CD4-positive, alpha-beta T cell (primary cell): ENCODE results near the gene IFI27L2. TPM values are rescaled to one million over a fixed set of nuclear protein-coding genes. Genes with fewer than 3 reads are reported as not detected.

Source experiments
- ATAC-seq: fragments of 200-7000 bp; cut with Tn5 transposase; one replicate; pipeline ENCODE4 v1.10.0; 2022; ENCODE audit warnings: mild to moderate bottlenecking; ENCODE audit not compliant: poor library complexity
- CTCF ChIA-PET: fragments of 350-600 bp; sonication (Branson Sonifier 250); formaldehyde crosslinking; loops from one replicate; lab custom pipeline; 2021; ENCODE audit warnings: antibody characterized with exemption, inconsistent platforms; lab: Charles Lee
- POLR2A ChIA-PET: fragments of 350-600 bp; sonication (Branson Sonifier 250); formaldehyde crosslinking; loops from one replicate; lab custom pipeline; 2021; ENCODE audit warnings: antibody characterized with exemption, inconsistent platforms; lab: Charles Lee
- DNase-seq, 14 experiments: peaks; one replicate each; pipeline ENCODE4 v3.0.0-alpha.2; 2013 to 2020; ENCODE audit warnings: mixed read lengths in 2 of 14
- H3K27ac ChIP-seq, 2 donors: one replicate each; pipeline versions ENCODE4 v1.5.1 to v1.7.0; 2013; ENCODE audit warnings: low read length in 2 of 2, low read depth in 1 of 2, mild to moderate bottlenecking in 1 of 2
- H3K27me3 ChIP-seq, 2 experiments: 1 replicate in 1 of 2; 2 replicates in 1 of 2; pipeline versions ENCODE4 v1.6.1 to v1.7.0; 2013; ENCODE audit warnings: low read length in 2 of 2, control low read depth in 1 of 2, mild to moderate bottlenecking in 1 of 2, moderate library complexity in 1 of 2; ENCODE audit not compliant: insufficient read depth in 2 of 2, control insufficient read depth in 1 of 2
- H3K36me3 ChIP-seq: one replicate; pipeline ENCODE4 v1.6.1; 2013; ENCODE audit warnings: low read length, control low read depth; ENCODE audit not compliant: insufficient read depth
- H3K4me1 ChIP-seq: one replicate; pipeline ENCODE4 v1.6.1; 2013; ENCODE audit warnings: low read length, control low read depth; ENCODE audit not compliant: insufficient read depth
- H3K4me3 ChIP-seq: one replicate; pipeline ENCODE4 v1.5.1; 2013; ENCODE audit warnings: mild to moderate bottlenecking, low read length, moderate library complexity
- H3K9me3 ChIP-seq, 2 experiments: 1 replicate in 1 of 2; 2 replicates in 1 of 2; pipeline versions ENCODE4 v1.6.1 to v1.7.0; 2013; ENCODE audit warnings: low read length in 2 of 2, mild to moderate bottlenecking in 2 of 2, control low read depth in 1 of 2, moderate library complexity in 1 of 2; ENCODE audit not compliant: control insufficient read depth in 1 of 2, insufficient read depth in 1 of 2
- H3K27ac Mint-ChIP-seq: one replicate; pipeline ENCODE4 v1.8.0; 2020; ENCODE audit warnings: mixed read lengths
- H3K27me3 Mint-ChIP-seq: one replicate; pipeline ENCODE4 v1.8.0; 2021; ENCODE audit warnings: mixed read lengths
- H3K36me3 Mint-ChIP-seq: one replicate; pipeline ENCODE4 v1.8.0; 2021; ENCODE audit warnings: low read depth, mixed read lengths
- H3K4me1 Mint-ChIP-seq: one replicate; pipeline ENCODE4 v1.8.0; 2021; ENCODE audit warnings: low read depth, mixed read lengths
- H3K4me3 Mint-ChIP-seq: one replicate; pipeline ENCODE4 v1.8.0; 2020; ENCODE audit warnings: mild to moderate bottlenecking, mixed read lengths
- H3K9me3 Mint-ChIP-seq: one replicate; pipeline ENCODE4 v1.8.0; 2020; ENCODE audit warnings: mixed read lengths
- intact Hi-C, 2 experiments: fragments of 100-400 bp; cut with DNase I in 1 of 2; cut with micrococcal nuclease in 1 of 2; formaldehyde crosslinking; loops; one replicate each; pipeline versions ENCODE4 v1.15.1 to v1.9.0; 2023 to 2025; cut with DNase I, micrococcal nuclease
- total RNA-seq, 174 experiments: library from RNA in 2 of 174; stranded (reverse) in 2 of 174; gene quantifications; one replicate each; pipeline ENCODE4 v1.2.3 and lab custom pipeline; 2021 to 2026
- TF ChIP-seq, protein P1 (sequence below): fragments of 200-600 bp; IDR thresholded peaks from one replicate; pipeline ENCODE4 v1.8.0; 2022; ENCODE audit warnings: antibody characterized with exemption, mild to moderate bottlenecking

Gene IFI27L2
- total RNA-seq, 2 experiments from 2014 or later = 21.5 to 22.2 TPM

DNA sequence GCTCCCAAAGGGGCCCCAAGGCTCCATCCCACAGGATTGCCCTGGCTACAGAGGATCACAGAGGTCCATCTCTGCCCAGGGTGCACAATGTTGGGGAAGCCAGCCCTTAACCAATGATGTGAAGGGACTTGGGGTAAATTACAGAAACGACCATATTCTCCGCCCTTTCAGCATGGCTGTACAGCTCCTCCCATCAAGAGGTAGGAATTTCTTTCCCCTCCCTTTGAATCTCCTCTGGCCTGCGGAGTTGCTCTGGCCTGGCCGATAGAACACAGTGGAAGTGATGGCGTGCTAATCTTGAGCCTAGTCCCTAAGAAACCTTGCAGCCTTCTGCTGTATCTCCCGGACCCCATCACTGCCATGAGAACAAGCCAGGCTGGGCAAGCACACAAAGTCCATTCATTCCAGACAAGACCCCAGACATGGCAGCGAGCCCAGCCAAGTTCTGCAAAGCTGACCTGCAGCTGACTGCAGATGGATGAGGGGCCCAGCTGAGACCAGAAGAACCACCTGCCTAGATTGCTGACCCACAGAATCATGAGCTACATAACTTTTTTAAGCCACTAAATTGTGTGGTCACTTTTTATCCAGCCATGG lies 25.8 kb downstream of the IFI27L2 start:
- Histone ChIP-seq H3K9me3 (no peaks in the 10 kb centered on the region), H3K36me3 (no peaks in the 10 kb centered on the region), H3K4me3 (no peak overlapping the region), H3K27ac (no peak overlapping the region), H3K27me3 (no peaks in the 10 kb centered on the region), H3K4me1 (no peaks in the 10 kb centered on the region)
- H3K9me3 Mint-ChIP-seq = no peaks in the 10 kb centered on the region
- H3K4me3 Mint-ChIP-seq = no peak overlapping the region
- ATAC-seq = no peak
- CTCF ChIA-PET = interaction anchor here (1.7 kb wide), 1 partner anchor 33 kb away, joined by 4 read pairs; no protein-coding TSS in a partner anchor
- POLR2A ChIA-PET = no interaction called here
- intact Hi-C loops = no loop called here
- no peaks in the 10 kb centered on the region for H3K36me3 Mint-ChIP-seq
- TF ChIP-seq, protein P1, sequence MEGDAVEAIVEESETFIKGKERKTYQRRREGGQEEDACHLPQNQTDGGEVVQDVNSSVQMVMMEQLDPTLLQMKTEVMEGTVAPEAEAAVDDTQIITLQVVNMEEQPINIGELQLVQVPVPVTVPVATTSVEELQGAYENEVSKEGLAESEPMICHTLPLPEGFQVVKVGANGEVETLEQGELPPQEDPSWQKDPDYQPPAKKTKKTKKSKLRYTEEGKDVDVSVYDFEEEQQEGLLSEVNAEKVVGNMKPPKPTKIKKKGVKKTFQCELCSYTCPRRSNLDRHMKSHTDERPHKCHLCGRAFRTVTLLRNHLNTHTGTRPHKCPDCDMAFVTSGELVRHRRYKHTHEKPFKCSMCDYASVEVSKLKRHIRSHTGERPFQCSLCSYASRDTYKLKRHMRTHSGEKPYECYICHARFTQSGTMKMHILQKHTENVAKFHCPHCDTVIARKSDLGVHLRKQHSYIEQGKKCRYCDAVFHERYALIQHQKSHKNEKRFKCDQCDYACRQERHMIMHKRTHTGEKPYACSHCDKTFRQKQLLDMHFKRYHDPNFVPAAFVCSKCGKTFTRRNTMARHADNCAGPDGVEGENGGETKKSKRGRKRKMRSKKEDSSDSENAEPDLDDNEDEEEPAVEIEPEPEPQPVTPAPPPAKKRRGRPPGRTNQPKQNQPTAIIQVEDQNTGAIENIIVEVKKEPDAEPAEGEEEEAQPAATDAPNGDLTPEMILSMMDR = no peak
- DNase-seq = no peak
- H3K4me1 Mint-ChIP-seq = no peaks in the 10 kb centered on the region
- no peak overlapping the region for H3K27ac Mint-ChIP-seq
- H3K27me3 Mint-ChIP-seq = no peaks in the 10 kb centered on the region

DNA sequence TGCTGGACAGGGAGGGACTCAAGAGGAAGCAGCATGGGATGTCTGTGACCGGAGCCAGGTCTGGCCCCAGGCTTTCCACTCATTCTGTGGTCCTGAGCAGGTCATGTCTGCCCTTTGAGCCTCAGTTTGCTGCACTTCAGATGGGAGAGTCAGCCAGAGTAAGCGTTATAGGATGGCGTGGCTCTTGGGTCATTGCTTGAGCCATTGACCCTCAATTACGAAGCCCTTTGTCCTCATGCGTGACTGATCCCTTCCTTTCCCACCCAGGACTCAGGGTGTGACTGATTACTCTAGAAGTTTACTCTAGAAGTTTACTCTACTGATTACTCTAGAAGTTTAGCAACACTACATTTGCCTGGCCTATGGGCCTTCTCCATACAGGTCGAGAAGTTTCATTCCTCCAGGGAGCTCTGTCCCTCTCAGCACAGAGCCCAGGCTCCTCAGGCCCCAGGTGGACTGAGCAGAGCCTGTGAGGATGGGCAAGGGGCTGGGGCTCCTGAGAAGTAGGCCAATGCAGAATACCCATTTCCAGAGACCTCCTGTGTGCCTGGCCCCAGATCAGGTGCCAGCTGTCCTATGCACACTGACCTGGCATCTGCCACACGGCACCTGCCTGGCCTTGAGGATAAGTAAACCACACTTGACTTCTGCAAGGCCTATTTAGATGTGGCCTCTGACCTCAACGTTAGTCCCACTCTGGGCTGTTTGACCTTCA lies 26.5 kb downstream of the IFI27L2 start:
- Histone ChIP-seq H3K4me3 (no peak overlapping the region), H3K27ac (no peak overlapping the region), H3K27me3 (no peaks in the 10 kb centered on the region), H3K36me3 (no peaks in the 10 kb centered on the region), H3K9me3 (no peaks in the 10 kb centered on the region), H3K4me1 (no peaks in the 10 kb centered on the region)
- no peaks in the 10 kb centered on the region for H3K4me1 Mint-ChIP-seq
- ChIA-PET POLR2A (no interaction called here), CTCF (interaction anchor here (1.7 kb wide), 1 partner anchor 34 kb away, joined by 4 read pairs; no protein-coding TSS in a partner anchor)
- no peak overlapping the region for H3K4me3 Mint-ChIP-seq
- H3K9me3 Mint-ChIP-seq = no peaks in the 10 kb centered on the region
- H3K27me3 Mint-ChIP-seq = no peaks in the 10 kb centered on the region
- H3K36me3 Mint-ChIP-seq = no peaks in the 10 kb centered on the region
- DNase-seq (no peak), ATAC-seq (no peak)
- intact Hi-C loops = no loop called here
- no peak overlapping the region for H3K27ac Mint-ChIP-seq
- TF ChIP-seq, protein P1 = no peak

DNA sequence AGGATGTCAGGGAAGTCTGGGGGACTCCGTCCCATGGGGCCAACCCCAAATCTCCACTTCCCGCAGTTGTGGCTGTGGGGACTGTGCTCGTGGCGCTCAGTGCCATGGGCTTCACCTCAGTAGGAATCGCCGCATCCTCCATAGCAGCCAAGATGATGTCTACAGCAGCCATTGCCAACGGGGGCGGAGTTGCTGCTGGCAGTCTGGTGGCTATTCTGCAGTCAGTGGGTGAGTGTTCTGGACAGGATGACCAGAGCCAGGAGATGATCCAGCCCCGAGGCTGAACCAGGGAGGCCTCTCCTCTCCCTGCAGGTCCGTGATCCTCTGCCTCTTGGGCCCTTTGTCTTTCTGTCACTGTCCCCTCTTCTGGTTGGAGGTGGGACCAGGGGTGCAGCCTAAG lies 27.7 kb downstream of the IFI27L2 start:
- no peaks in the 10 kb centered on the region for H3K36me3 ChIP-seq
- ATAC-seq (no peak), DNase-seq (no peak)
- H3K4me3 ChIP-seq = no peak overlapping the region
- no peaks in the 10 kb centered on the region for H3K9me3 ChIP-seq
- no peaks in the 10 kb centered on the region for H3K4me1 ChIP-seq
- Mint-ChIP-seq H3K27ac (no peak overlapping the region), H3K4me3 (no peak overlapping the region), H3K27me3 (no peaks in the 10 kb centered on the region), H3K9me3 (no peaks in the 10 kb centered on the region), H3K4me1 (no peaks in the 10 kb centered on the region), H3K36me3 (no peaks in the 10 kb centered on the region)
- no peaks in the 10 kb centered on the region for H3K27me3 ChIP-seq
- TF ChIP-seq, protein P1 = no peak
- CTCF ChIA-PET = no interaction called here
- intact Hi-C loops = no loop called here
- H3K27ac ChIP-seq = no peak overlapping the region
- POLR2A ChIA-PET = no interaction called here
